Retinal pigment epithelial cell (primary cell): Measurements from ENCODE around the gene TBXAS1.

ENCODE experiments used
- DNase-seq: peaks from one replicate; pipeline ENCODE4 v3.0.0-alpha.2; 2010; ENCODE audit warnings: low read depth
- H3K4me3 ChIP-seq: 2 replicates; pipeline ENCODE4 v1.5.1; 2011; ENCODE audit warnings: mild to moderate bottlenecking, low read length, control low read depth, moderate library complexity
- TF ChIP-seq, protein P1 (sequence below): conservative IDR thresholded peaks from 2 replicates; pipeline ENCODE4 v1.5.1; 2011; ENCODE audit warnings: low read depth, low read length, control low read depth, inconsistent platforms

The TBXAS1 gene

GRCh38 chr7:140060243-140060630 is 231.2 kb downstream of the TBXAS1 start:
- TF ChIP-seq, protein P1, sequence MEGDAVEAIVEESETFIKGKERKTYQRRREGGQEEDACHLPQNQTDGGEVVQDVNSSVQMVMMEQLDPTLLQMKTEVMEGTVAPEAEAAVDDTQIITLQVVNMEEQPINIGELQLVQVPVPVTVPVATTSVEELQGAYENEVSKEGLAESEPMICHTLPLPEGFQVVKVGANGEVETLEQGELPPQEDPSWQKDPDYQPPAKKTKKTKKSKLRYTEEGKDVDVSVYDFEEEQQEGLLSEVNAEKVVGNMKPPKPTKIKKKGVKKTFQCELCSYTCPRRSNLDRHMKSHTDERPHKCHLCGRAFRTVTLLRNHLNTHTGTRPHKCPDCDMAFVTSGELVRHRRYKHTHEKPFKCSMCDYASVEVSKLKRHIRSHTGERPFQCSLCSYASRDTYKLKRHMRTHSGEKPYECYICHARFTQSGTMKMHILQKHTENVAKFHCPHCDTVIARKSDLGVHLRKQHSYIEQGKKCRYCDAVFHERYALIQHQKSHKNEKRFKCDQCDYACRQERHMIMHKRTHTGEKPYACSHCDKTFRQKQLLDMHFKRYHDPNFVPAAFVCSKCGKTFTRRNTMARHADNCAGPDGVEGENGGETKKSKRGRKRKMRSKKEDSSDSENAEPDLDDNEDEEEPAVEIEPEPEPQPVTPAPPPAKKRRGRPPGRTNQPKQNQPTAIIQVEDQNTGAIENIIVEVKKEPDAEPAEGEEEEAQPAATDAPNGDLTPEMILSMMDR: no peak
- no peak for DNase-seq
- H3K4me3 ChIP-seq: no peak overlapping the region

GRCh38 chr7:140060788-140061606 is 231.9 kb downstream of the TBXAS1 start:
- no peak overlapping the region for H3K4me3 ChIP-seq
- DNase-seq: no peak
- TF ChIP-seq, protein P1: no peak

DNA sequence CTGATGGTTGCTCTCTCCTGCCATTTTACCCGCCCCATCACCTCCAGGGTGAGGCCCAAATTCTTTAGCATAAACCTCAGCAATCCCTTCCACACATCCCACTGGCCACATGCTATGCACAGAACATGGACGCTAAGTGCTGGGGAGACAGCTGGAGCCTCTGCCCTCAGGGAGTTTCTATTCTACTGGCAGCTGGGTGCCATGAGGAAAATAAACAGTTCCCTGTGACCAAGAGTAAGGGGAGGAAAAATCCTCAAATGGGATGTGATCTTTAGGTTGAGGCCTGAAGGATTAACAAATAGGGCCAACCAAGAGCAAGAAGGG is 232.5 kb downstream of the TBXAS1 start:
- H3K4me3 ChIP-seq: no peak overlapping the region
- no peak for DNase-seq
- TF ChIP-seq, protein P1: no peak

DNA sequence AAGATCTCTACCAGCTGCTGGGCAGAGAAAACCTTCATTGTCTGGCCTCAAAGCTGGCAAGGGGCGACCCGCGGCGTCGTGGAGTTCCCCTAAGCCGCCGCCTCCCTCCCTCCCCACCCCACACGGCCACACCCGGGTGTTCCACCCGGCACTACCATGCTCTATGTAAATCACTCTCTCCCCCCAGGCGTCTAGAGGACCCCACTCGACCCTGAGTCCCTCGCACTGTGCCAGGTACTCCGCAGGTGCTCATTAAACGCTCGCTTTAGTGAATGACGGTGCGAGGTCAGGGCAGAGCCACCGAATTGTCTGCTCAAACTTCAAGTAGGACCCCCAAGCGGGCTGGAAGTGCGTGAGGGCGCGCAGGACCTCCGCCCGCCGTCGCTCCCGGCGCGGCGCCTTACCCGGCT is 233.1 kb downstream of the TBXAS1 start:
- peak overlapping the region; percentile 52 for H3K4me3 ChIP-seq
- TF ChIP-seq, protein P1: no peak
- no peak for DNase-seq

DNA sequence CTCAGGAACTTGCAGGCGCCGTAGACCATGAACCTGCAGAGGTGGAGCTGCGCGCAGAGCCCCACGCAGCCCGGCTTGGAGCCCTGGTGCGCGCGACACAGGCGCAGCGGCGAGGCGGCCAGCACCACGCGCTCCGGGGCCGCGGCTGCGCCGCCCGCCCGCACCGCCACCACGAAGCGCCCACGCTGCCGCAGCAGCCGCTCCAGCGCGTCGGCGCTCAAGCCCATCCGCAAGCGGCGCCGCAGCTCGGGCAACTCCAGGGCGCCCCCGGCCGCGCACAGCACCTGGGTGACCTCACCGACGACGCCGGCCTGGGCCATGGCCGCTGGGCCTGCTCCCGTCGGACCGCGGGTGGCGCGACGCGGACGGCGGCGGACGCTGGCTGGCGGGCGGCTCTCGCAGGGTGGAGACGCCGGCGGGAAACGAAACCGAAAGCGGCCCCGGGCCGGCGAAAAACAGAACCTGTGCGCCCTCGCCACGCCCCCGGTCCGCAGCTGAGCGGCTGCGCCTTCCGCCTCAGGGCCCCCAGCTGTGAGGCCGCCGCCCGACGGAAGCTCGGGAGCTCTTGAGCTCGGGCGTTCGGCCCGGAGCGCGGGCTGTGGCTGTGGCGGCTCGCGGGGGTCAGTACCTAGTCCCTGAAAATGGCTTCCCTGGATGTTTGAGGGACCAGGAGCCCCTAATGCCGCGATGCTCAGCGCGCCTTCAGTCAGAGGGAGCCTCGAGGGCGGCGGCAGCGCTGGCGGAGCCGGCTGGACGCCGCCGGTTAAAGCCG is 233.7 kb downstream of the TBXAS1 start, which contains the start of gene PARP12:
TSS of gene PARP12 (minus strand) at position 424 of the 772 bp plus-strand sequence. CDS start at position 320, 104 bp downstream.
- peak within 1 kb of the TSS; percentile 52 for H3K4me3 ChIP-seq
- TF ChIP-seq, protein P1: no peak
- no peak for DNase-seq

DNA sequence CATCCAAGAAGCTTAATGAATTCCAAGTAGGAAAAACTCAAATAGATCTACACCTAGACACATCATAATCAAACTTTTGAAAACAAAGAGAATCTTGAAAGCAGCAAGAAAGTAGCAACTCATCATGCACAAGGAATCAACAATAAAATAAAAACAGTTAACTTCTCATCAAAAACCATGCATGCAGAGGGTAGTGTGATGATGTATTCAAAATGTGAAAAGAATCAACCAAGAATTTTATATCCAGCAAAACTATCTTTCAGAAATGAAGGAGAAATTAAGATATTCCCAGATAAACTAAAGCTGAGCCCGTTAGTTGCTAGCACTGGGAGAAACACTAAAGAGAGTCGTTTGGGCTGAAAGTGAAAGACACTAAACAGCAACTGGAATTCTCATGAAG is 238.0 kb downstream of the TBXAS1 start:
- H3K4me3 ChIP-seq: no peak overlapping the region
- TF ChIP-seq, protein P1: no peak
- DNase-seq: no peak
